Omental fat pad (tissue), 4 donors: Measurements from ENCODE around the gene GAS2L2. TPM values are rescaled to one million over a fixed set of nuclear protein-coding genes. Genes with fewer than 3 reads are reported as not detected.

Source experiments
- ATAC-seq: fragments of 150-250 bp; one replicate; pipeline ENCODE4 v1.9.1; 2016; ENCODE audit warnings: mild to moderate bottlenecking, moderate library complexity; ENCODE audit not compliant: low FRiP score
- DNase-seq: peaks from one replicate; pipeline ENCODE4 v3.0.0-alpha.2; 2019; ENCODE audit warnings: low spot score
- CTCF ChIP-seq, 3 donors: fragments of 450-650 bp; IDR thresholded peaks; one replicate each; pipeline ENCODE4 v1.5.1; 2016 to 2017; ENCODE audit warnings: antibody characterized with exemption in 3 of 3, mild to moderate bottlenecking in 3 of 3, moderate library complexity in 2 of 3
- total RNA-seq, 4 donors: library from RNA; depleted of rRNA; stranded (reverse); fragments of >200 nt; gene quantifications; one replicate each; pipeline ENCODE4 v1.1.0, GENCODE V29; 2016

Gene GAS2L2
- total RNA-seq, 4 donors from 2014 or later, result 0.37 to 0.82 (median 0.48) TPM; not detected in 1

GRCh38 chr17:35729405-35729833, 23.6 kb downstream of the GAS2L2 start:
- DNase-seq (no peak), ATAC-seq (no peak)
- no peak for TF ChIP-seq CTCF (IDR thresholded peaks at IDR 0.05)

GRCh38 chr17:35728551-35728950, 24.5 kb downstream of the GAS2L2 start:
- DNase-seq (no peak), ATAC-seq (no peak)
- TF ChIP-seq CTCF (IDR thresholded peaks at IDR 0.05), result no peak

- TF ChIP-seq CTCF (IDR thresholded peaks at IDR 0.05), result no peak
- no peak for ATAC-seq
- no peak for DNase-seq
These were observed 25.4 kb downstream of the GAS2L2 start for GRCh38 chr17:35727635-35728034.

- DNase-seq (no peak), ATAC-seq (no peak)
- TF ChIP-seq CTCF (IDR thresholded peaks at IDR 0.05), result no peak
These were observed 26.0 kb downstream of the GAS2L2 start for GRCh38 chr17:35726953-35727460.

GRCh38 chr17:35726127-35726952, 26.7 kb downstream of the GAS2L2 start:
- no peak for TF ChIP-seq CTCF (IDR thresholded peaks at IDR 0.05)
- ATAC-seq (no peak), DNase-seq (peak; percentile 56)

- DNase-seq, result no peak
- no peak for ATAC-seq
These were observed 27.3 kb downstream of the GAS2L2 start for GRCh38 chr17:35725802-35726126.

More at GRCh38 chr17:35725802-35726126, 27.3 kb downstream of the GAS2L2 start:
- no peak for TF ChIP-seq CTCF (IDR thresholded peaks at IDR 0.05)
